Measurements from ENCODE around the gene PCGF3. TPM values are rescaled to one million over a fixed set of nuclear protein-coding genes. Genes with fewer than 3 reads are reported as not detected.
"Not testable (repeated sequence)": the region's sequence is repeated elsewhere in the genome, so short reads cannot be mapped to it uniquely, and the experiment has no call there.

Gene PCGF3
- total RNA-seq, 5 donors from 2014 or later (not counting 1 experiment from before 2014, with no cell fraction given): 47.0 to 76.9 (median 51.1) TPM

GRCh38 chr4:731954-732353, 26.3 kb downstream of the PCGF3 start:
- WGBS (ENCODE audit: insufficient coverage): no CpG with 5 or more reads among the region's 27 CpGs
- H3K27ac ChIP-seq (ENCODE audit: low read length); H3K9me3 Mint-ChIP-seq; H3K4me1 ChIP-seq (ENCODE audit: control insufficient read depth in 1 of 2, extremely low read depth in 1 of 2, insufficient read depth in 2 of 2, low read length in 2 of 2); CTCF ChIA-PET; H3K27me3 Mint-ChIP-seq; POLR2A ChIA-PET; H3K9me3 ChIP-seq; DNase-seq; H3K4me3 Mint-ChIP-seq; H3K4me1 Mint-ChIP-seq; H3K4me3 ChIP-seq (ENCODE audit: control insufficient read depth in 1 of 2, extremely low read depth in 1 of 2, low read length in 1 of 2); H3K27ac Mint-ChIP-seq; H3K27me3 ChIP-seq (replicated peaks in 1 of 2; ENCODE audit: control insufficient read depth in 2 of 2, extremely low read depth in 1 of 2, insufficient read depth in 2 of 2, low read length in 1 of 2); ATAC-seq (replicated peaks in 1 of 4): not testable (repeated sequence)
- H3K36me3 ChIP-seq (ENCODE audit: control insufficient read depth in 2 of 2, extremely low read depth in 1 of 2, insufficient read depth in 1 of 2, low read length in 1 of 2): peaks cover 17 to 49% of the 10 kb centered on the region in 2 donors
- H3K36me3 Mint-ChIP-seq: peaks cover 30% of the 10 kb centered on the region

GRCh38 chr4:732486-732885, 26.9 kb downstream of the PCGF3 start:
- Histone ChIP-seq H3K27me3 (replicated peaks in 1 of 2; ENCODE audit: control insufficient read depth in 2 of 2, extremely low read depth in 1 of 2, insufficient read depth in 2 of 2, low read length in 1 of 2) (no peaks in the 10 kb centered on the region), H3K27ac (ENCODE audit: low read length) (no peak overlapping the region), H3K4me1 (ENCODE audit: control insufficient read depth in 1 of 2, extremely low read depth in 1 of 2, insufficient read depth in 2 of 2, low read length in 2 of 2) (no peaks in the 10 kb centered on the region), H3K4me3 (ENCODE audit: control insufficient read depth in 1 of 2, extremely low read depth in 1 of 2, low read length in 1 of 2) (no peak overlapping the region), H3K36me3 (ENCODE audit: control insufficient read depth in 2 of 2, extremely low read depth in 1 of 2, insufficient read depth in 1 of 2, low read length in 1 of 2) (peaks cover 20 to 54% of the 10 kb centered on the region in 2 donors), H3K9me3 (no peaks in the 10 kb centered on the region)
- Mint-ChIP-seq H3K4me1 (peaks cover 2 to 5% (median 3%) of the 10 kb centered on the region in 3 donors), H3K27me3 (no peaks in the 10 kb centered on the region), H3K36me3 (peaks cover 33% of the 10 kb centered on the region), H3K27ac (no peak overlapping the region), H3K9me3 (no peaks in the 10 kb centered on the region), H3K4me3 (no peak overlapping the region)
- WGBS (ENCODE audit: insufficient coverage): 98% methylated on average over 19 of the region's 20 CpGs
- ChIA-PET POLR2A (no interaction called here), CTCF (no interaction called here)
- DNase-seq (no peak), ATAC-seq (replicated peaks in 1 of 4) (no peak)

GRCh38 chr4:732911-733630, 27.4 kb downstream of the PCGF3 start:
- 92% methylated on average over 16 of the region's 32 CpGs for WGBS (ENCODE audit: insufficient coverage)
- DNase-seq (no peak), ATAC-seq (replicated peaks in 1 of 4) (no peak)
- Histone ChIP-seq H3K4me3 (ENCODE audit: control insufficient read depth in 1 of 2, extremely low read depth in 1 of 2, low read length in 1 of 2) (no peak overlapping the region), H3K27me3 (replicated peaks in 1 of 2; ENCODE audit: control insufficient read depth in 2 of 2, extremely low read depth in 1 of 2, insufficient read depth in 2 of 2, low read length in 1 of 2) (no peaks in the 10 kb centered on the region), H3K36me3 (ENCODE audit: control insufficient read depth in 2 of 2, extremely low read depth in 1 of 2, insufficient read depth in 1 of 2, low read length in 1 of 2) (peaks cover 20 to 57% of the 10 kb centered on the region in 2 donors), H3K4me1 (ENCODE audit: control insufficient read depth in 1 of 2, extremely low read depth in 1 of 2, insufficient read depth in 2 of 2, low read length in 2 of 2) (no peaks in the 10 kb centered on the region), H3K27ac (ENCODE audit: low read length) (no peak overlapping the region), H3K9me3 (no peaks in the 10 kb centered on the region)
- POLR2A ChIA-PET: no interaction called here
- Mint-ChIP-seq H3K27me3 (no peaks in the 10 kb centered on the region), H3K27ac (no peak overlapping the region), H3K36me3 (peaks cover 37% of the 10 kb centered on the region), H3K4me1 (no peaks in the 10 kb centered on the region), H3K4me3 (no peak overlapping the region), H3K9me3 (no peaks in the 10 kb centered on the region)
- CTCF ChIA-PET: interaction anchor here in 1 of 2 donors (0.6 kb wide), 1 partner anchor 19 kb away, joined by 4 read pairs; no protein-coding TSS in a partner anchor

- ChIA-PET POLR2A (no interaction called here), CTCF (interaction anchor here in 1 of 2 donors (0.6 kb wide), 1 partner anchor 19 kb away, joined by 4 read pairs; no protein-coding TSS in a partner anchor)
- Histone ChIP-seq H3K27ac (ENCODE audit: low read length) (no peak overlapping the region), H3K27me3 (replicated peaks in 1 of 2; ENCODE audit: control insufficient read depth in 2 of 2, extremely low read depth in 1 of 2, insufficient read depth in 2 of 2, low read length in 1 of 2) (no peaks in the 10 kb centered on the region), H3K4me1 (ENCODE audit: control insufficient read depth in 1 of 2, extremely low read depth in 1 of 2, insufficient read depth in 2 of 2, low read length in 2 of 2) (no peaks in the 10 kb centered on the region), H3K36me3 (ENCODE audit: control insufficient read depth in 2 of 2, extremely low read depth in 1 of 2, insufficient read depth in 1 of 2, low read length in 1 of 2) (peaks cover 20 to 59% of the 10 kb centered on the region in 2 donors), H3K4me3 (ENCODE audit: control insufficient read depth in 1 of 2, extremely low read depth in 1 of 2, low read length in 1 of 2) (no peak overlapping the region), H3K9me3 (no peaks in the 10 kb centered on the region)
- no peaks in the 10 kb centered on the region for H3K4me1 Mint-ChIP-seq
- H3K4me3 Mint-ChIP-seq: no peak overlapping the region
- ATAC-seq (replicated peaks in 1 of 4): no peak
- H3K27ac Mint-ChIP-seq: no peak overlapping the region
- peaks cover 39% of the 10 kb centered on the region for H3K36me3 Mint-ChIP-seq
- no peak for DNase-seq
- H3K27me3 Mint-ChIP-seq: no peaks in the 10 kb centered on the region
- WGBS (ENCODE audit: insufficient coverage): 98% methylated on average over 15 of the region's 18 CpGs
- H3K9me3 Mint-ChIP-seq: no peaks in the 10 kb centered on the region
Observed at GRCh38 chr4:733631-733980, 28.0 kb downstream of the PCGF3 start.

GRCh38 chr4:734075-734474, 28.4 kb downstream of the PCGF3 start:
- WGBS (ENCODE audit: insufficient coverage): 98% methylated on average over 7 of the region's 9 CpGs
- Histone ChIP-seq H3K4me1 (ENCODE audit: control insufficient read depth in 1 of 2, extremely low read depth in 1 of 2, insufficient read depth in 2 of 2, low read length in 2 of 2) (no peaks in the 10 kb centered on the region), H3K4me3 (ENCODE audit: control insufficient read depth in 1 of 2, extremely low read depth in 1 of 2, low read length in 1 of 2) (no peak overlapping the region), H3K9me3 (no peaks in the 10 kb centered on the region), H3K27me3 (replicated peaks in 1 of 2; ENCODE audit: control insufficient read depth in 2 of 2, extremely low read depth in 1 of 2, insufficient read depth in 2 of 2, low read length in 1 of 2) (no peaks in the 10 kb centered on the region), H3K36me3 (ENCODE audit: control insufficient read depth in 2 of 2, extremely low read depth in 1 of 2, insufficient read depth in 1 of 2, low read length in 1 of 2) (peaks cover 20 to 59% of the 10 kb centered on the region in 2 donors), H3K27ac (ENCODE audit: low read length) (no peak overlapping the region)
- CTCF ChIA-PET: no interaction called here
- DNase-seq (no peak), ATAC-seq (replicated peaks in 1 of 4) (no peak)
- H3K36me3 Mint-ChIP-seq: peaks cover 39% of the 10 kb centered on the region
- H3K4me3 Mint-ChIP-seq: no peak overlapping the region
- no peaks in the 10 kb centered on the region for H3K9me3 Mint-ChIP-seq
- no peak overlapping the region for H3K27ac Mint-ChIP-seq
- POLR2A ChIA-PET: no interaction called here
- H3K4me1 Mint-ChIP-seq: no peaks in the 10 kb centered on the region
- H3K27me3 Mint-ChIP-seq: no peaks in the 10 kb centered on the region

- POLR2A ChIA-PET: no interaction called here
- H3K4me3 Mint-ChIP-seq: no peak overlapping the region
- H3K27ac Mint-ChIP-seq: no peak overlapping the region
- Histone ChIP-seq H3K9me3 (no peaks in the 10 kb centered on the region), H3K36me3 (ENCODE audit: control insufficient read depth in 2 of 2, extremely low read depth in 1 of 2, insufficient read depth in 1 of 2, low read length in 1 of 2) (peaks cover 24 to 63% of the 10 kb centered on the region in 2 donors), H3K4me1 (ENCODE audit: control insufficient read depth in 1 of 2, extremely low read depth in 1 of 2, insufficient read depth in 2 of 2, low read length in 2 of 2) (no peaks in the 10 kb centered on the region), H3K4me3 (ENCODE audit: control insufficient read depth in 1 of 2, extremely low read depth in 1 of 2, low read length in 1 of 2) (no peak overlapping the region), H3K27me3 (replicated peaks in 1 of 2; ENCODE audit: control insufficient read depth in 2 of 2, extremely low read depth in 1 of 2, insufficient read depth in 2 of 2, low read length in 1 of 2) (no peaks in the 10 kb centered on the region), H3K27ac (ENCODE audit: low read length) (no peak overlapping the region)
- 97% methylated on average over 4 of the region's 9 CpGs for WGBS (ENCODE audit: insufficient coverage)
- no peaks in the 10 kb centered on the region for H3K9me3 Mint-ChIP-seq
- H3K27me3 Mint-ChIP-seq: no peaks in the 10 kb centered on the region
- no peaks in the 10 kb centered on the region for H3K4me1 Mint-ChIP-seq
- CTCF ChIA-PET: no interaction called here
- DNase-seq: no peak
- no peak for ATAC-seq (replicated peaks in 1 of 4)
- H3K36me3 Mint-ChIP-seq: peaks cover 38% of the 10 kb centered on the region
Observed at GRCh38 chr4:734951-735350, 29.3 kb downstream of the PCGF3 start.

All from T-cell (primary cell).